Inflammatory macrophage treated with lipopolysaccharide for 1 hour (primary cell): ENCODE results near the gene SP3.
"Not testable (repeated sequence)": the region's sequence is repeated elsewhere in the genome, so short reads cannot be mapped to it uniquely, and the experiment has no call there.

Experiments
- DNase-seq, 2 donors: peaks; one replicate each; pipeline ENCODE4 v3.0.0-alpha.2; 2020 to 2022

Gene SP3

GRCh38 chr2:173941567-173941966, 23.6 kb downstream of the SP3 start:
- DNase-seq: peak; percentile 44 to 53

- no peak for DNase-seq
Observed at GRCh38 chr2:173940208-173941020, 24.8 kb downstream of the SP3 start.

- DNase-seq: no peak
Observed at GRCh38 chr2:173938700-173939384, 26.3 kb downstream of the SP3 start.

- DNase-seq: no peak
Observed at GRCh38 chr2:173935305-173935704, 29.9 kb downstream of the SP3 start.

GRCh38 chr2:173934895-173935294, 30.3 kb downstream of the SP3 start:
- no peak for DNase-seq

- DNase-seq: no peak
Observed at GRCh38 chr2:173931751-173932150, 33.4 kb downstream of the SP3 start.

GRCh38 chr2:173929441-173929840, 35.7 kb downstream of the SP3 start:
- no peak for DNase-seq

- no peak for DNase-seq
Observed at GRCh38 chr2:173926875-173927274, 38.3 kb downstream of the SP3 start.

GRCh38 chr2:173924285-173924684, 40.9 kb downstream of the SP3 start:
- no peak for DNase-seq

- DNase-seq: no peak
Observed at GRCh38 chr2:173922760-173923159, 42.4 kb downstream of the SP3 start.

GRCh38 chr2:173922068-173922467, 43.1 kb downstream of the SP3 start:
- DNase-seq: no peak

GRCh38 chr2:173914055-173914927, 50.9 kb downstream of the SP3 start:
- DNase-seq: no peak

- no peak for DNase-seq
Observed at GRCh38 chr2:173909846-173910245, 55.3 kb downstream of the SP3 start.

- no peak for DNase-seq
Observed at GRCh38 chr2:173906626-173907025, 58.5 kb downstream of the SP3 start.

- no peak for DNase-seq
Observed at GRCh38 chr2:173903601-173904394, 61.4 kb downstream of the SP3 start.

GRCh38 chr2:173898996-173899395, 66.2 kb downstream of the SP3 start:
- no peak for DNase-seq

- peak; percentile 25 to 28 for DNase-seq
Observed at GRCh38 chr2:173898178-173898668, 67.0 kb downstream of the SP3 start.

- DNase-seq: no peak
Observed at GRCh38 chr2:173896755-173897154, 68.4 kb downstream of the SP3 start.

GRCh38 chr2:173892341-173892740, 72.8 kb downstream of the SP3 start:
- no peak for DNase-seq

GRCh38 chr2:173891315-173892037, 73.7 kb downstream of the SP3 start:
- no peak for DNase-seq

- not testable (repeated sequence) for DNase-seq
Observed at GRCh38 chr2:173889464-173889863, 75.7 kb downstream of the SP3 start.

- no peak for DNase-seq
Observed at GRCh38 chr2:173886613-173887012, 78.6 kb downstream of the SP3 start.
